Kasumi-1 (cell line): Measurements from ENCODE around the gene FMO5.
"Not testable (repeated sequence)": the region's sequence is repeated elsewhere in the genome, so short reads cannot be mapped to it uniquely, and the experiment has no call there.

Experiments
- DNase-seq, 2 experiments: peaks; one replicate each; lab custom pipeline; 2025; lab: John Stamatoyannopoulos, UW

The FMO5 gene

GRCh38 chr1:147207192-147207591 is 17.9 kb downstream of the FMO5 start:
- no peak for DNase-seq

GRCh38 chr1:147204080-147204479 is 21.1 kb downstream of the FMO5 start:
- DNase-seq: peak; percentile 17 to 36

GRCh38 chr1:147202576-147202975 is 22.6 kb downstream of the FMO5 start:
- no peak for DNase-seq

DNA sequence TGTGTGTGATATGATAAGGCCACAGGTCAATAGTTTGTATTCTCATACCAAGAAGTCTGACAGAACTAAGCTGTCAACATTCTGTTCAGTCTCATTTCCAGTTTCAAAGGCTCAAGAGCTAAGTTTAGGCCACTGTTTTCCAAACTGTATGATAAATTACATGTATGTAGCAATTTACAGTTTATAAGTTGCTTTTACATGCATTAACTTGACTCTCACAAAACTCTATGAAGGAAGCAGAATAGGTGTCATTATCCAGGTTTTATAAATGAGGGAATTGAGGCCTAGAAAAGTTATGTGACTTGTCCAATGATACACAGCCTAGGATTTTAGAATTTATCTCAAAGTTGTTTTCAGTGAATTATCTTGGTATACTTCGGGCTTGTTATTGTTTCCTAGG is 23.4 kb downstream of the FMO5 start:
- DNase-seq: no peak

DNA sequence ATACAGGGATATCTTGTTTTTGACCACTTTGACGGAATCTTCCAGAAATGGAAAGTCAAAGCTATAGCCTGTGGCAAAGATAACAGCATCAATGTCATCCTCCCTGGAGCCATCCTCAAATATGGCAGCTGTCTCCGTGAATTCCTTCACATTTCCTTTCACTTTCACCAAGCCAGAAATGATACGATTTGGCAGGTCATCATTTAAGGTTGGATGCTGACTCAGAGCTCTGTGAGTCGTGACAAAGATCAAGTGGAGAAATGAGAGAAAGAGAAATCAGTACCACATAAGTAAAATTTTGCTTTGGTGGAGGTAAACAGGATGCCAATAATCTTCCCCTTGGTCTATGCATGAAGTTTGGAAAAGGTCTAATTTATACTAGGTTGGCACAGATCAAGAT is 23.9 kb downstream of the FMO5 start:
- no peak for DNase-seq

DNA sequence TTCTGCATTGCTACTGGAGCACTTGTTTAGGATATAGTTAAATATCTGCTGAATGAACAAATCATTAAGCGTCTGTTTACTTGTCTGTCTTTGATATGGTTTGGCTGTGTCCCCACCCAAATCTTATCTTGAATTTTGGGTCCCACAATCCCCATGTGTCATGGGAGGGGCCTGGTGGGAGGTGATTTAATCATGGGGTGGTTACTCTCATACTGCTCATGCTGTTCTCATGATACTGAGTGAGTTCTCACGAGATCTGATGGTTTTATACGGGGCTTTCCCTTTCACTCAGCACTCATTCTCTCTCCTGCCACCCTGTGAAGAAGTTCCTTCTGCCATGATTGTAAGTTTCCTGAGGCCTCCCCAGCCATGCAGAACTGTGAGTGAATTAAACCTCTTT is 27.8 kb downstream of the FMO5 start:
- not testable (repeated sequence) for DNase-seq

DNA sequence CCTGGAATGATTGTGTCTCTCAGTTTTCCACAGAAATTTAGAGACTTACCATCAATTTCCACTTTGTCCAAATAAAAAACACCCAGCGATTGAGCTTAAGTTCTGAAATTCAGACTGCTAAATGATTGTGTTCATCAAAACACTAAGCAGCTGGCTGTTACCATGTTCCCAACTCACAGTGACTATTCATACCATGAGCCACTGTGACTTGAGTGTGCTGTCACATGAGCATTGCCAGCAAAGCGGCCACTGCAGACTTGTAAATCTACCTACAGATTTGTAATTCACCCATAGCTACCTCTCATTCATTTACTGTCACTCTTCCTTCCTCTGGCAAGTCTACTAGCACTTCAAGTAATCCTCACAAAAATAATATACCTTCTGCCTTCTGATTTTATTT is 35.6 kb downstream of the FMO5 start:
- no peak for DNase-seq

DNA sequence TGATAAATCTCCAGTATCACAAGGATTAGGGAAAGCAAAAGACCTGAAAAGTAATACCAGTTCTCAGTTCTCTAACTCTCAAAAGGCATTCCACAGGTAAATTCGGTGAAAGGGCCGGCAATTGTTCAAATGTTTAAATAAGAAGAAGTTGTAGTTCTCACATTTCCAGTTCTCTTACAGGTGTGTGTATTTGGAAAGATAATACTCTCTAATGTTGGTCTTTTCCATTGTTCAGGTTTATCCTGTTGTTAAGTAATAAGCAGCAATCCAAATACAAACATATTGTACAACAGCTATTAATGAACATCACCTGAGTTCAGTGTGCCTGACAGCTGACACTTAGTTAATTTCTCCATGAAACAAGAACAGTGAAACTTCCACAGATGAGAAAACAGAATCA is 39.7 kb downstream of the FMO5 start:
- DNase-seq: no peak

DNA sequence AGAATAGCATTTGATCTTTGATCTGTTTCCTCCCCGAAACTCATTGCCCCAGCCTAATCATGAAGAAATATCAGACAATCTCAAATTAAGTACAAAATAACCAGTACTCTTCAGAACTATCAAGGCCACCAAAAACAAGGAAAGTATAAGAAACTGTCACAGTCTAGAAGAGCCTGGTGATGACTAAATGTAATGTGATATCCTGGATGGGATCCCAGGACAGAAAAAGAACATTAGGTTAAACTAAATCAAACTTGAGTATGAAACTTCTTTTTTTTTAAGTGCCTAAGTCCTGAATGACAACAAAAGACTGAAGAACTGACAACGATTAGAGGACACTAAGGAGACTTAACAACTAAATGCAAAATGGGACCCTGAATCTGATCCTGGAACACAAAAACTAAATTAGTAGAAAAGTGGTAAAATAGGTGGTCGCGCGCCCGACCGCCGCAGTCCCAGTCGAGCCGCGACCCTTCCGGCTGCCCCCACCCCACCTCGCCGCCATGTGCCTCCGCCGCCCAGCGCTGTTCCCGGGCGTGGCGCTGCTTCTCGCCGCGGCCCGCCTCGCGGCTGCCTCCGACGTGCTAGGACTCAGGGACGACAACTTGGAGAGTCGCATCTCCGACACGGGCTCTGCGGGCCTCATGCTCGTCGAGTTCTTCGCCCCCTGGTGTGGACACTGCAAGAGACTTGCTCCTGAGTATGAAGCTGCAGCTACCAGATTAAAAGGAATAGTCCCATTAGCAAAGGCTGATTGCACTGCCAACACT is 47.3 kb downstream of the FMO5 start:
- no peak for DNase-seq

DNA sequence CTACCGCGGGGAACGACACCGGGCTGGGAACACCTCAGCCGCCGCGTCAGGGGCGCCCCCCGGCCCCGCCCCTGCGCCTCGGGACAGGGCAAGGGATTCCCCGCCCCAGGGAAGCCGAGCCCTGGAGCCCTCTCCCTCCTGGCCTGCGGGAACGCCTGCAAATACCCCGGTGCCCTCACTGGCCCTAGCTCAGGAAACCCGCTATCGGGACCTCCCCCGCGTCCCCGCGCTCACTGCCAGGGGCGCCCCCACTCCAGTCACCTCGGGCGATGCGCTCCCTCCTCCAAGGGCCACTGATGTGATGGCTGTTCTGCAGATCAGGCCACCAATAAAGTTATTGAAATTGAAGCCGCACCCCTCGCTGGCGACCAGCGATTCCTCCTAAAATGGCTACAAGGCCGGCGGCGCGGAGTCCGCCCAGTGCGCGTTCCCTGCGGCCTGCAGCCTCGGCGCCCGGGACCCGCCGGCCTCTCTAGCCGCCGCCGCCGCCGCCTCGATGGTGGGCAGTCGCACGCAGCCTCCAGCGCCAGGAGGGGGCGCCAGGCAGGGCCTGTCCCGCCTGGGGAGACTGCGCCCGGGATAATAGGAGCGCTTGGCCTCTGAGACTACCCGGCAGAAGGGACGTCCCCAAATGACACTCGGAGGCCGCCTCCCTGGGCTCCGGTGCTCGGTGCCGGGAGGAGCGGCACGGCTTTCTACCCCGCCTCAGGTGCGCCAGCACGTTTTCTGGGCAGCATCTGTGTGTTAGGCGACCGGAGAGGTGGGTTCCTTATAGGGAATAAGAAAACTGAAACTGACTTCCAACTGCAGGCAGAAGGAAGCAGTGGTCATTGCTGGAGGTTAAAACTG is 52.7 kb downstream of the FMO5 start, which contains the start of gene PRKAB2:
Gene PRKAB2 (minus strand): TSS at position 303 of the 849 bp plus-strand sequence. CDS start 326 bp downstream, outside the sequence.
- DNase-seq: peak; percentile 93 to 94

- peak; percentile 2 to 43 for DNase-seq
Measured at GRCh38 chr1:147171399-147172167, 53.6 kb downstream of the FMO5 start.

GRCh38 chr1:147169840-147170674 is 55.1 kb downstream of the FMO5 start:
- no peak for DNase-seq

- DNase-seq: no peak
Measured at GRCh38 chr1:147169171-147169570, 56.0 kb downstream of the FMO5 start.

GRCh38 chr1:147168626-147169058 is 56.5 kb downstream of the FMO5 start:
- no peak for DNase-seq

DNA sequence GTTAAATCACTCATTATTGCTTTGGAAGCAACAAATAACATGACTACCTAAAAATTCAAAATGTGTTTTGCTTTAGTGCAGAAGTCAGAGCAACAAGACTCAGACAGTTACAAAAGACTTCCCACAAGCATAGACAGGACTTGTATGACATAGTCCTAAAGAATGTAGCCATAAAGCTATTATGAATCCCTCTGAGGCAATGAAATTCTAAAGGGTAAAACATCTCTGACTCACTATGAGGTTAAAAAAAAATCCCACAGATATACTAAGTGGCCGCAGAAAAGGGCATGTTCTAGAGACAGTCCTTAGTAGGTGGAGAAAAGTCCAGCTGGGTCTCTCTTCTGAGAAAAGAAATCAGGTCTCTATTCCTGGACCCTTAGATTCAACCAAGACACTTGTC is 57.8 kb downstream of the FMO5 start:
- no peak for DNase-seq

DNA sequence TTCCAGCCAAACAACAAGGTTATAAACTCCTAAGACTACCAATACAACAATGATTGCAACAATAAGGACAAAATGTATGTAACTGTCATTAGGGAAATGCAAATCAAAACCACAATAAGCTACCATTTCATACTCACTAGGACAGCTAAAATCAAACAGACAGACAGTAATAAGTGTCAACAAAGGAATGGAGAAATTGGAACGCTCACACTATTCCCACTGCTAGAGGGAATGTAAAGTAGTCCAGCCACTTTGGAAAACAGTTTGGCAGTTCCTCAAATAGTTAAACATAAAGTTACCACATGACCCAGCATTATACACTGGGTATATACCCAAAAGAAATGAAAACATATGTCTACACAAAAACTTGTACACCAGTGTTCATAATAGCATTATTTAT is 62.1 kb downstream of the FMO5 start:
- DNase-seq: no peak

- no peak for DNase-seq
Measured at GRCh38 chr1:147162093-147162492, 63.0 kb downstream of the FMO5 start.

DNA sequence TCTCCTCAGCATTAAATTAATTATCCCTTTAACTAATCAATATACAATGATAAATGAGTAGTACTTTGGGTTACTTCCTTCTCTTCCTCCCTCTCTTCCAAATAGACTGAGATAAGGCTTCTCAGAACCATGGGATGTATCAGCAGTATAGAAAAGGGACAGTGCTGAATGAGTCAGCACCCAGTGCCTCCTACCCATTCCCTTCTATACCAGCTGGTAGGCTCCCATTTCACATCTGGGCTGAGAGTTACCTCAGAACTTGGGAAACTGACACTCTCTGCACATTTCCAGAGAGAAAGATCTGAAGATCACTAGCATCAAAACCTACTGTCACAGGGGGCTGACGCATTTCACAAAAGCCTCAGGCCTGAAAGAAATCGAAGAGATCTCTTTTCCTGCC is 68.0 kb downstream of the FMO5 start:
- not testable (repeated sequence) for DNase-seq

DNA sequence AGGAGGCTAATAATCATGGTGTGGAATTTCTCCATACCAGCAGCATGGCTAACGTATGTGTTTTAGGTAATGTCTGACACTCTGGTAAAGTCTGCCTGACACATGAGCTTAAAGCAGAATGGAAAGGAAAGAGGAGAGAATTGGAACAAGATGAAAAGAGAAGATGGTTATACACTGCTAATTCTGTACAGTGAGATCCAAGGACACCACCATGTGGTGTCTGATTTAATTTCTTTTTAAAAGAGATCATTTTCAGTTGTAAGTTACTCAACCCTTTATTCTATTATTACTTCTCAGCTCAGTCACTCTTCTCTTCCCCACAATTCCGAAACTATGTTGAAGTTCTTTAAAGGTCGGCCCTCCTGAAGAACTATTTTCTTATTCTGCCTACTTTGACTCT is 68.5 kb downstream of the FMO5 start:
- DNase-seq: no peak

- DNase-seq: no peak
Measured at GRCh38 chr1:147152772-147153171, 72.4 kb downstream of the FMO5 start.

DNA sequence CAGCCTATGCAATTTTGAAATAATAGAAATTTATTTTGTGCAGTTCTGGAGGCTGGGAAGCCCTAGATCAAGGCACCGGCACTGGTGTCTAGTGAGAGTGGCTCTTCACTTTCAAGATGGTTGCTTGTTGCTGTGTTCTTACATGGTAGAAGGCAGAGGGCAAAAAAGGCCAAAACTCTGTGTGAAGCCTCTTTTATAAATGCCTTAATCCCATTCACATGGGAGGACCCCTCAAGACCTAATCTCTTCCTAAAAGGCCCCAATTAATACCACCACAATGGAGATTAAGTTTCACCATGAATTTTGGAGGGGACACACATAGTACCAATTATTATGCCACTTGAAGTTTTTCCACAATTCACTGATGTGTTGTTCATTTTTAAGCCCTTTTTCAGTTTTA is 73.9 kb downstream of the FMO5 start:
- no peak for DNase-seq
